ENCODE results near the gene CLIC3.

The CLIC3 gene

DNA sequence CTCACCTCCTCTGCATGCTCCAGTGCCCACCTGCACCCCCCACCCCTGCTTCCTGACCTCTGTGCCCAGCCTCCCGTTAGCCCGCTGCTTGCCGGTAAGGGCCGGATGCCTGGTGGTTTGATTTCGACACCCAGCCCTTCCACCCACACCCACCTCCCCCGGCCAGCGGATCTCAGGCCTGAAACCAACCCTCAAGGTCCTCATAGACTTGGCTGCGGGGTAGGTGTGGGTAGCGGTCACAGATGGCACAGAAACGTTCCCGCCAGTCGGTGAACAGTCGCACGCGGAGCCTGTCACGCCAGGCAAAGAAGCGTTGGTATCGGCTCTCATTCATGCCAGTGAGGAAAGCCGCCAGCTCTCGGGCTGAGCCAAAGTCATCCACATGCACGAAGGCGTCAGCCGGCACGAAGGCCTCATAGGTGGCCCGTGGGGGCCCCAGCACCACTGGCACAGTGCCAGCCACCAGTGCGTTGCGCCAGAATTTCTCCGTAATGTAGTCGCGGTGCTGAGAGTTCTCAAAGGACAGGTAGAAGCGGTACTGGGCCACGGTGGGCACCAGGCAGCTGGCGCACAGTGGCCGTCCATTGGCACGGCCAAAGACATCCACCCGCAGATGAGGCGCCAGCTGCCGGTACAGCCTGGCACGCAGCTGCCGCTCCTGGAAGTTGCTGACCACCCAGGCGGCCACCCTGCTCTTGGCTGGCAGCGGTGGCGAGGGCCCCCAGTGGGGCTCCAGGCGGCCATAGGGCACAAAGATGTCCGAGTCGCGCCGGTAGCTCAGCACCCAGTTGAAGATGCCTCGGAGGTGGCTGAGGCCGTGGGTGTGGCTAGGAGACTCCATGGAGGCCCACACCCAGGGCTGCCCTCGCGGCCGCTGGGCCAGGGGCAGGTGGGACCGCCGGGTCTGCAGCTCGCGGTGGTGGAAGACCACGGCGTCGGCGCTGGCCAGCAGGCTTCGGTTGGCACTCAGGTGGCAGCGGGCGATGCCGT lies 34.5 kb upstream of the CLIC3 start:
- peak; percentile 52 for DNase-seq

DNA sequence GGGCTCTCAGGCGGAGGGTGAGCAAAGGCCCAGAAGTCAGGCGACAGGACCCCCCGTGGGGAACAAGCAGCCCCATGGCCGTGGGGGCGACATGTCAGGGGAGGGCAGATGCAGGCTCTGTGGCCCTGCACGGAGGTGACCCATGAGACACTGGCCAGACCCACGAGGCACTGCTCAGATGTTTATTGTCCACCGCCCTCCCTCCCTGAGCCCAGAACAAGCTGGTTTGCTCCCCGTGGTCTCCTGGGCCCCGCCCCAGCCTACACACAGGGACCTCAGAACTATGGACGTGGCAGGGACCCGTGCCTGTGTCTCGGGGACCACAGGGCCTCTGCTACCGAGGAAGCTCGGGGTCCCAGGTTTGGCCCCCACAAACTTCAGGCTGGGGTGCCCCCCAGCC lies 33.6 kb upstream of the CLIC3 start:
- no peak for DNase-seq

- DNase-seq: peak; percentile 71
These were observed 32.9 kb upstream of the CLIC3 start for GRCh38 chr9:137029058-137029936.

DNA sequence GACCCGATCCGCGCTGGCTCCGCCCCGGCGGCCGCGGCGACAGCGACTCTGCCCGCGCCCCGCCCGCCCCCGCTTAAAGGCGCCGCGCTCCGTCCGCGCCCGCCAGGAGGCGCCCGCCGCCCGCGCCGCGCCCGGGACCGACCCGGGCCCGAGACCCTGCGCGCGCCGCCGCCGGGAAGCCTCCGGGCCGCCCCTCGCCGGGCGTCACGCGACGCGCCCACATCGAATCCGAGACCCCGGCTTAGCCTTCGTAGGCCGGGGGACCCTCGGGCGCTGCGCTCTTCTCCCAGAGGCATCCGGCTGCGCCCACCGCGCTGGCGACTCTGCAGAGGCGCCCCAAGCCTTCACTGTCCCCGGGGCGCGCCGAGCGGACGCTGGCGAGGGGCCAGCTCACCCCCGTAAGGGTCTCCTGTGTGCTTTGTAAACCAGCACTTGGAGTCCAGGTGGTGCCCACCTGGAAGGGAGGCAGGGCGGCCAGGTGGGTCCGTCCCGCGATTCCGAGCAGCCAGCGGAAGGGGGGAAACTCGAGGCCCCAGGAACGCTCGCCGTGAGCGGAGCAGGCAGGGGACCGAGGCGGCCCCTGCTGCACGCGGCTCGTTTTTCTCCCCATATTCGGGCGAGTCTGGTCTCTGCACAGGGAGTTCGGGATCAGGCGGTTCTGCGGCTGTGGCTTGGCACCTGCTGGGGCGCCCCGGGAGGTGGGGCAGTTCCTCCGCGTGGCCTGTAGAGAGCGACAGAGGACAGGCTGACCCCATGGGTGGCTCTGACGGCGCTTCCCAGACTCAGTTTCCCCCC lies 32.1 kb upstream of the CLIC3 start:
- DNase-seq: peak; percentile 81

DNA sequence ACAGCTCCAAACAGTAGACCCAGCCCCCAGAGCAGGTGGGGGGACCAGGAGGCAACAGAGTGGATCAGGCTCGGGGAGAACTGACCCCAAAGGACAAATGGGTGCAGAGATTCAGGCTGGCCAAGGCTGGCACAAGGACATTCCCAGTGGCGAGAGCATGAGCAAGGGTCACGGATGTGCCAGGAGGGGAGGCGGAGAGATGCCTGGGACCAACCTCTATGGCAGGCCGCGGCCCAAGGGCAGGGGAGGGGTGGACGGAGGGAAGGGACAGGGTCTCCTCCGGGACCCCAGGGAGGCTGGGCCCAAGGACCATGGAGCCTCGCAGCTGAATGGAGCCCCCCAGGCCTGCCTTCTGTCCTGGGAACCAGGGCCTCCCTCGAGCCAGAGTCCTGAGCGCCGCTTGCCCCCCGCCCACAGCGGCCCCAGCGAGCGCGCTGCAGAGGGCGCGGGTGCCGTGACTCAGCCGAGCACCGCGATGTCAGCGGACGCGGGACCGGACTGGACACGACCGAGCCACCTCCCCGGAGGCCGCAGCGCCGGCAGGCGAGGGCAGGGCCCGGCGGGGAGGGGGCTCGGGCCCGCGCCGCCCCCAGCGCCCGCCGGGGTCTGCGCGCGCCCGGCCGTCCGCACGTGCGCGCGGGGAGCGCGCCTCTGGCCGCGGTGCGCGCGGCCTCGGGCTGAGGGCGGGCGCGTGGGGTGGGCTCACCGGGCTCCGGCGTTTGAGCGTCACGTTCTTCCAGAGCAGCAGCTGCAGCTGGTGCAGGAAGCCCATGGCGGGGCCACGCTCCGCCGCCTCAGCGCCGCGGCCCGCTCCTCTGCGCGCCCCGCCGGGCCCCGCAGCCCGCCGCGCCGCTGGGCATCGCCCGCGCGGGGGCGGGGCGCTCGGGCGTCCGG lies 31.2 kb upstream of the CLIC3 start, which contains the start of gene ABCA2:
Gene ABCA2 (minus strand): TSS at position 869 of the 894 bp plus-strand sequence. CDS start 97 bp downstream, at position 772.
- DNase-seq: no peak

GRCh38 chr9:137026828-137027227 lies 30.5 kb upstream of the CLIC3 start:
- DNase-seq: no peak

DNA sequence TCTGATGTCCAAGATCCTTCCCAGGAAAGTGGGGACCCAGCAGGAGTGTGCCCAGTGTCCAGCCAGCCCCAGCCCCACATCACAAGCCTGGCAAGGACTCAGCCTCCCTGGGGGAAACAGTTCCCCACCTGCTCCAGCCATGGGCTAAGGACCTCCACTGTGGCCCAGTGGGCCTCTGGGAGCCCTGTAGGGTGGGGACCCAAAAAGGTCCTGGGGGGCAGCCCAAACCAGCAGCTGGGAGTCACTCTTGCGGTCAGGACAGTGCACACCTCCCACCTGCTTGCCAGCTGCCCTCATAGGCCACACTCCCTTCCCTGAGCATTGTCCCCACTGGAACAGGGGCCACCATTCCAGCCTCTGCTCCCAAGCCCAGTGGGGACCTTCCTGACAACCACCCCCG lies 30.0 kb upstream of the CLIC3 start:
- no peak for DNase-seq

GRCh38 chr9:137025517-137025966 lies 29.2 kb upstream of the CLIC3 start:
- DNase-seq: no peak

DNA sequence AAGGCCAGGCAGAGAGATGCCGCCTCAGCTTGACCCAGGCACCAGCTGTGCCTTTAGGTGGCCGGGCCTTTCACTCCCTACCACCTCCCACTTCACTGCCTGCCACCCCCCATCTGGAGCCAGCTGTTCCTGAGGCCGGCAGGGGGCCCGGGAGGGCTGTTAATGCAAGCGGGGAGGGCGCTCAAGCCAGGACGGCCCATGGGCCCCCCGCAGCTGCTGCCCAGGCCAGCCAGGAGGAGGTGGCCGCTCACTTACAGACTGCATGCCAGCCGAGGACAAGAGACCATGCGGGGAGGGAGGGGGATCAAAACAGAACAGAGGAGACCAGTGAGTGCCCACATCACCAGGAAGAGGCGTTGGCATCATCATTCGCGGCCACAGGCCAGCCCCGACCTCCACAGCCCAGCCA lies 27.2 kb upstream of the CLIC3 start:
- no peak for DNase-seq

DNA sequence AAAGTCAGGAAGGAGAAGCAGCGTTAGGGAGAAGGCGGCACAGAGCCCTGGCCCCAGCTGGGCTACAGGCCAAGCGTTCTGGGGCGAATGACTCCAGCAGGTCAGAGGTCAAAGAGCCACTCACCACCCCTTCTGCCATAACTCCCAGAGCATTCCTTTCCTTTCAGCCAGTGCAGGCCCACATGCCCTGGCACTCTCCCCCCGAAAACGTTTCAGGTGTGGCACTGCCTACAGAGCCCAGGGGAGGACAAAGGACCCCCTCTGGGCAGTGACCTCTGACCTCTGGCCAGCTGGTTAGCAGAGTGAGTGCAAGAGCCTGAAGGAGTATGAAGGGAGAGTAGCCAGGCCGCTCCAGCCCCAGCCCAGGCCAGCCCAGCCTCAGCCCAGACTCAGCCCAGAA lies 26.8 kb upstream of the CLIC3 start:
- DNase-seq: no peak

GRCh38 chr9:137022662-137023008 lies 26.3 kb upstream of the CLIC3 start:
- no peak for DNase-seq

GRCh38 chr9:137021979-137022661 lies 25.8 kb upstream of the CLIC3 start:
- peak; percentile 76 for DNase-seq

DNA sequence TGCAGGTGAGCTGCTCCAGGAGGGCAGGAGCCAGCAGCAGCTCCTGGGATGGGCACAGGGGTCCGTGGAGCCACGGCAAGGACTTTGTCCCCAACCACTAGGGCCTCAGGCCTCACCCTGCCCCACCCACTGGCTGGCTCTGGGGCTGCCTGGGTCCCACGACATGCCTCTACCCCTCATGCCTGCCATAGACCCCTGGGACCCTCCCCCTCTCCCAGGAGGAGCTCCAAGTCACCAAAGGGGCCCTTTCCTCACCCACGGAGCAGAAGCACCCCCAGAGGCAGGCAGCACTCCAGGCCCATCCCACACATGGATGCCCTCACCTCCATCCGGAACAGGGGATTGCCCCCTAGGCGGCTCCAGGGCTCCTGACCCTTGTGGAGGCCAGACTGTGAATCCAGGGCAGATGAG lies 25.2 kb upstream of the CLIC3 start:
- no peak for DNase-seq

- DNase-seq: no peak
These were observed 24.6 kb upstream of the CLIC3 start for GRCh38 chr9:137020771-137021567.

DNA sequence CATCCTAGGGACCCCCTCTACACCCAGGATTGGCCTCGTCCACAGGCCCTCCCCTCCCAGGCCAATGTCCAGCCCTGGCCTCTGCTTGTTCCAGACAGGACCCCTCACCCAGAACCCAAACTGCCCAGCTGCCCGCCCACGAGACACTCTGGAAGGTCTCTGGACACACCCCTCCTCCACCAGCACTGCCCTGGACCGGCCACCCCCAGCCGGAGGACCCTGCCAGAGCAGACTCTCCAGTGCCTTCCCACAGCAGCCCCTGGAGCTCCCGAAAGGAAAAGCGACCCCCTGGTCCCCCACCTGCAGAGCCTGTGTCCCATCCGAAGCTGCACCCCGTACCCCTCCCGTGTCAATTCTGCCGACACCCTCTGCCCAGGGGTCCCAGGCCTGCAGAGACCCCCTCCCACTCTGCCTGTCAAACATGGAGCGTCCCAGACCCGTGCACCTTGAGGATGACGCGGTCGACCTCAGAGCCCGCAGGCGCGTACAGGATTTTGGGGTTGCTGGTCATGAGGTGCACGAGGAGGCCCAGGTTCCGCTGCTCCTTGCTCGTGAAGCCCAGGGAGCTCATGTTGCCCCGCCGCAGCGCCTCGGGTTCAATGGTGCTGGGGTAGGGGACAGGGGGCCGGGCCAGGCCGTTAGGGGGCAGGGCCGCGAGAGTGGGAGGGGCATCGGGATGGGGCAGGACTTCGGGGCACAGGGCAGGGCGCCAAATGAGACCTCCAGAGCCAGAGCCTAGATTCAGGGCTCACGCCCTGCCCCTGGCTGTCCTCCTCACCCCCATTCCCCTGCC lies 23.7 kb upstream of the CLIC3 start:
- DNase-seq: no peak

DNA sequence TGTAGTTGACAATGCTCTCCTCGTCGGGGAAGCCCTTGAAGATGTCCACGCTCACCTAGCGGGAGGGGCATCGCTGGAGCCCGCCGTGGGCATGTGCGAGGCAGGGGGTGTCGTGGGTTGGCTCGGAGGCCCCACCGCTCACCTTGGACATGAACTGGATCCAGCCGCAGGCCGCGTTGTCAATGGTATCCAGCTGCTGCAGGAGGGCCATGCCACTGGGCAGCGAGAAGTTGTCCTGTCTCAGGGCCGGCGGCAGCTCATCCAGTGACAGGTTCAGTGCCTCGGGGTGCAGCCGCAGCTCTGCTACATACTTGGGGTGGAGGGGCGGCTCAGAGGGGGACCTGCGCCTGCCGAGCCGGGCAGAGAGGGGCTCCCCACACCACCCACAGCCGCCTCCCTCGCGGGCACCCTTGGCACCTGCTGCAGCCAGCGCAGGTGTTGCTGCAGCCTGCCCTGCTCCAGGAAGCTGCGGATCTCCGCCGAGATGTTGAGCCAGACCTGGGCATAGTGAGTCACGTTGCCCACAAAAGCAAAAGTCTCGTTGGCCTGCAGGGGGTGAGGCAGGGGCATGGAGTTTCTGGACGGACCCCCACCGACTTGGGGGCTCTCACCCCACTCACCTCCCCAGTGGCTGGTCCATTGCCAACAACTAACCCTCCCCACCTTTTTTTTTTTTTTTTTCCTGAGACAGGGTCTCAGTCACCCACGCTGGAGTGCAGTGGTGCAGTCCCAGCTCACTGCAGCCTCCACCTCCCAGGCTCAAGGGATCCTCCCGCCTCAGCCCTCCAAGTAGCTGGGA lies 22.6 kb upstream of the CLIC3 start:
- DNase-seq: no peak

DNA sequence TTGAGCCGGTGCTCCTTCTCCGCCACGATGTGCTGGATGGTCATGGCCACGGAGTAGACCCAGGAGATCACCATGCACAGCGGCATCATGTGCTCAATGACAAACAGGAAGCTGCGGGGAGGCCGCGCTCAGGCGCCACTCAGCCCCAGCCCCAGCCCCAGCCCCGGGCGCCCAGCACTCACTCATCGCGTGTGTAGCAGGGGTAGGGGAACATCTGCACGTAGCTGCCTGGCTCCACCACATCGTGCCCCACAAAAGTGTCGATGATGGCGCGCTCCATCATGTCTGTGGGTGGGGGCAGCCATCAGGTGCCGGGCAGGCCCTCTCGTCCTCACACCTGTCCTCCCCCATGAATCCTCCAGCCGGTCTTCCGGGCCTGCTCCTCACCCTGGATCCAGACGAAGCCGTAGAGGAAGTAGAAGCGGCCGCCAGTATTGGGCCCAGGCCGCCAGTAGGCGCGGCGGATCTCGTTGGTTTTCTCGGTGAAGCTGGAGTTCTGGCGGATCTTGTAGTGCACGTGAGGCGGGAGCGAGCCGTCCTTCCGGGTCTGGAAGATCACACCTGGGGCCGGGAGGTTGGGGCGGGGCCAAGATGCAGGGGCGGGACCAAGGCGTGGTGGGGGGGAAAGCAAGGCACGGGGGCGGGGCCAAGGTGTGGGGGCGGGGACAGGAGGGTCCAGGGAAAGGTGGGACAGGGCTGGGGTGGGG lies 21.6 kb upstream of the CLIC3 start:
- no peak for DNase-seq

DNA sequence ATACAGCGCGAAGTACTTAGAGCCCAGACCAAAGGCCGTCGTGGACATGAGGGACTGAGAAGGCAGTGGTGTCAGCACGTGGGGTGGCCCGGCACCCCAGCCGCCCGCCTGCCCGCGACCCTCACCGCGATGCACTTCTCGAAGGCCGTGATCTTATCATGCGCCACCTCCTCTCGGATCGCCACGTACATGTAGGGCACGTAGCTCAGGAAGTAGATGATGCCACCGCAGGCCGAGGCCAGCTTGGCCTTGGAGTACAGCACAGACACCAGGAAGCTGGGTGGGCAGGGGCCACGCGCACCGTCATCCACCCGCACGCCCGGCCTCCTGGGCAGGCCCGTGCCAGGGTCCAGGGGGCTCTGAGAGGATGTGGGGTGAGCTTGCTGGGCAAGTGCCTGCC lies 20.7 kb upstream of the CLIC3 start:
- DNase-seq: no peak
